Measurements from ENCODE around the gene PYGM.

Gene PYGM

DNA sequence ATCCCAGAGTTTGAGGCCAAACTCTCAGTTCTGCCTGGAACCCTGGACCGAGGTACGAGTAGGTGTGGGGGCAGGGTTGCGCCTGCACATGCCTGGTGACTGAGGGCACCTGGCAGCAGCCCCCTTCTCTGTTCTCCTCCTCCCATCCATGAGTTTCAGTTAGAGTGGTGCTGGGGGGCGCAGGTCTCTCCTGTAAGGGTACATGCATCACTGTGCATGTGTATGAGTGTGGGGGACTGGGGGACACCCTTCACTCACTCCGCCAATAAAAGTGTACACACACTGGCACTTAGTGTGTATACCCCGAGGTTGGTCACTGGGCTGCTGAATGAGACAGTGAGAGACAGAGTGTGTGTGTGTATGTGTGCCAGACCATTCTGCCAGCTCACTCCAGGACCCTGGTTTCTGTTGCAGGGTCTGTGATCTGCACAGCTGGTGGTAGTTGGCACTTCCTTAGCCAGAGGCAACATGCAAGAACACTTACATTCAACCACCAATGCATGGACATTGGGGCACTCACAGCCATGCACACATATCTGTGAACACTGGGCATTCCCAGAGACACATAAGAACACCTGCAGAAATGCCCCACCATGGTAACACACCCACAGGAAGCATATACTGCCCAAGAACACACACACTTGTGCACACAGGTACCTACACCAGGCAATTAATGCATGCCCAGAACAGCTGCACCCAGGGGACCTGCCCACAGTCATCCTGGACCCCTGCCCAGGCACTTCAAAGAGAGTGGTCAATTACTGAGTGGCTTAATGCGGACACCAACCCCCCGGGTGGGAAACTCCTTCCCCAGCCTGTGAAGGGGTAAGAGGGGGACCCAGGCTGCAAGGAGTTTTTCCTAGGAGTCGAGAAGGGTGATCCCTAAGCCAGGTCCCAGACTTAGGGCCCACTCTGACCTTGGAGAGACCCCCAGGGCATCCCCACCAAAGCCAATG, 35.6 kb downstream of the PYGM start:
- TF ChIP-seq POLR2AphosphoS5 (IDR thresholded peaks at IDR 0.05; ENCODE audit: low read depth, low read length) (no peak), SIN3A (IDR thresholded peaks at IDR 0.05; ENCODE audit: borderline replicate concordance, insufficient read depth, low read length) (no peak), REST (IDR thresholded peaks at IDR 0.05; ENCODE audit: insufficient read depth in 1 of 2, low read depth in 2 of 2, low read length in 2 of 2) (no peak), FOXP2 (optimal IDR thresholded peaks at IDR 0.05; ENCODE audit: borderline replicate concordance, extremely low read depth, extremely low read length, insufficient read depth) (no peak), TAF1 (IDR thresholded peaks at IDR 0.05; ENCODE audit: borderline replicate concordance, insufficient read depth, low read length) (no peak)

DNA sequence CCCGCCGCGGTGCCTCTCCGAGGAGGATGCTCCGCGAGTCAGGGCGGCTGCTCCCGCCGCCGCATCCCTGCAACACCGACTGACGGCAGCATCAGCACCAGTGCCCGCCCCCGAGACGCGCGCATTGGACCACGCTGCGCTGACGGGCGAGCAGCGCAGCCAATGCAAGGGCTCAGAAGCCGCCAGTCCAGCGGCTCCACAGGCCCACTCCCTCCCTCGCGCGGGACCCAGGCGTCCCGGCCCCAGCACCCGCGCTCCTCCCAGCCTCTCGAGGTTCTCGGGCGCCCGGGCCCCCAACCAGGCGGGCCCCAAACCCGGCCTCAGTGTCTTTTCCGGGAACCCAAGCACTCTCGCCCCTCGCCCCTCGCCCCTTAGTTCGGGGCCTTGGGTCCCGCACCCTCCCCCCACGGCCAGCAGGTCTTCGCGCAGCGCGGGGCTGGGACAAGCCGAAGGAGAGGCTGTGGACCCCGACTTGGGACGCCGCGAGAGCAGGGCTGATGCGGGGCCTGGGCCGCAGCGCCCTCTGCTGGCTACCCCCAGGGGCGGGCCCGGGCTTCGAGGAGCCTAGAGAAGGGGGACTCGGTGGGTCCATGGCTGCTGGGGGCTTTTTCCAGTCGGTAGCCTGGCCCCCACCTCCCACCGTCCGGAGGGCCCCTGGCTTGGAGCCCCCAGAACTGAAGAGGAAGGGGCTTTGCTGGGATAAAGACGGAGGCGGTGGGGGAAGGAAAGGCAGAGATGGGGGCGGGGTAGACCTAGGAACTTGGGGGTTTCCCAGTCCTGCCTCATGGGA, 36.5 kb downstream of the PYGM start, which contains the start of gene NRXN2:
NRXN2 (minus strand) TSS at position 81 of the 790 bp plus-strand sequence. CDS start 9,498 bp downstream, outside the sequence.
- TF ChIP-seq TAF1 (IDR thresholded peaks at IDR 0.05; ENCODE audit: borderline replicate concordance, insufficient read depth, low read length) (no peak), POLR2AphosphoS5 (IDR thresholded peaks at IDR 0.05; ENCODE audit: low read depth, low read length) (no peak), SIN3A (IDR thresholded peaks at IDR 0.05; ENCODE audit: borderline replicate concordance, insufficient read depth, low read length) (no peak), FOXP2 (optimal IDR thresholded peaks at IDR 0.05; ENCODE audit: borderline replicate concordance, extremely low read depth, extremely low read length, insufficient read depth) (peak; percentile 66)

GRCh38 chr11:64722141-64723065, 37.4 kb downstream of the PYGM start:
- no peak for TF ChIP-seq FOXP2 (optimal IDR thresholded peaks at IDR 0.05; ENCODE audit: borderline replicate concordance, extremely low read depth, extremely low read length, insufficient read depth)
- no peak for TF ChIP-seq POLR2AphosphoS5 (IDR thresholded peaks at IDR 0.05; ENCODE audit: low read depth, low read length)
- no peak for TF ChIP-seq TAF1 (IDR thresholded peaks at IDR 0.05; ENCODE audit: borderline replicate concordance, insufficient read depth, low read length)
- no peak for TF ChIP-seq SIN3A (IDR thresholded peaks at IDR 0.05; ENCODE audit: borderline replicate concordance, insufficient read depth, low read length)
- TF ChIP-seq REST (IDR thresholded peaks at IDR 0.05; ENCODE audit: insufficient read depth in 1 of 2, low read depth in 2 of 2, low read length in 2 of 2), result no peak

GRCh38 chr11:64721359-64721699, 38.4 kb downstream of the PYGM start:
- TF ChIP-seq TAF1 (IDR thresholded peaks at IDR 0.05; ENCODE audit: borderline replicate concordance, insufficient read depth, low read length) (no peak), POLR2AphosphoS5 (IDR thresholded peaks at IDR 0.05; ENCODE audit: low read depth, low read length) (no peak), FOXP2 (optimal IDR thresholded peaks at IDR 0.05; ENCODE audit: borderline replicate concordance, extremely low read depth, extremely low read length, insufficient read depth) (no peak)

DNA sequence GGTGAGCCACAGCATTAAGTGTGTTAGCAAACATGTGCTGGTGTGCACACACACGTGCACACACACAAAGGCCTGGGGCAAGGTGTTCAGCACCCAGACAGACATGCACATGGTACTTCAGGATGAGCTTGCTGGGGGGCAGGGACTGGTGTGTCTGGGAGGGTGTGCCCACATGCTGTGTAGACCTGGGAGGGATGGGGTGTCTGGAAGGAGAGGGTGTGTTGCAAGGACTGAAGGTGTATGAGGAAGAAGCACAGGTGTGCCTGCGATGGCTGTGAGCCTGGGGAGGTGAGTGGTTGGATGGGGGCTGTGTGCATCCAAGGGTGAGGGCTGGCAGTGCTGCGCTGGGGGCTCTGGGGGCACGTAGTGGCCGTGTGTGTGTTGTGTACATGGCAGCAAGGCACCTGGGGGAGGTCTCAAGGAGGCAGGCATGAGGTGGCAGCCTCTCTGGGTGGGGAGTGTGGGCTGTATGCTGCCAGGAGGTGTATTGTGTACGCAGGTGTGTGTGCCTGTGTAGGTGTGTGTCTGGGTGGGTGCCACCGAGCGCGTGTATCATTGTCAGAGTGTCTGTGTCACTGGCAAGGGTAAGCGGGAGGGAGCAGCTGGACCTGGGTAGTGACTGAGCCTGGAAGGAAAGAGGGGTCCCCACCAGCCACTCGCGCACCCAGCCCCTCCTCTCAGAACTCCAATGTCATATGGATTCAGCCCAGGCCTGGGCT, 39.0 kb downstream of the PYGM start:
- TF ChIP-seq SIN3A (IDR thresholded peaks at IDR 0.05; ENCODE audit: borderline replicate concordance, insufficient read depth, low read length) (no peak), FOXP2 (optimal IDR thresholded peaks at IDR 0.05; ENCODE audit: borderline replicate concordance, extremely low read depth, extremely low read length, insufficient read depth) (no peak), TAF1 (IDR thresholded peaks at IDR 0.05; ENCODE audit: borderline replicate concordance, insufficient read depth, low read length) (no peak), REST (IDR thresholded peaks at IDR 0.05; ENCODE audit: insufficient read depth in 1 of 2, low read depth in 2 of 2, low read length in 2 of 2) (no peak), POLR2AphosphoS5 (IDR thresholded peaks at IDR 0.05; ENCODE audit: low read depth, low read length) (no peak)

All from PFSK-1 (cell line).